BLaER1 treated with 17β-estradiol and CSF1 and Interleukin-3, amounts not matched to agents 10 nM and 100 nM (cell line): Measurements from ENCODE around the gene FLNB.

Experiments used
- H3K27ac ChIP-seq, 11 experiments: shearing (Covaris generic); formaldehyde crosslinking; 2 replicates each; pipeline ENCODE4 v1.8.1; 2022
- H3K27me3 ChIP-seq, 11 experiments: shearing (Covaris generic); formaldehyde crosslinking; 2 replicates each; pipeline ENCODE4 v1.8.1; 2022
- H3K36me3 ChIP-seq, 11 experiments: shearing (Covaris generic); formaldehyde crosslinking; 2 replicates each; pipeline ENCODE4 v1.8.1; 2022
- H3K4me1 ChIP-seq, 10 experiments: shearing (Covaris generic); formaldehyde crosslinking; 2 replicates each; pipeline ENCODE4 v1.8.1; 2022
- H3K4me2 ChIP-seq, 11 experiments: shearing (Covaris generic); formaldehyde crosslinking; 2 replicates each; pipeline ENCODE4 v1.8.1; 2022
- H3K4me3 ChIP-seq, 10 experiments: shearing (Covaris generic); formaldehyde crosslinking; 2 replicates each; pipeline ENCODE4 v1.8.1; 2022
- H3K9ac ChIP-seq, 11 experiments: shearing (Covaris generic); formaldehyde crosslinking; 2 replicates each; pipeline ENCODE4 v1.8.1; 2022
- H3K9me3 ChIP-seq, 11 experiments: shearing (Covaris generic); formaldehyde crosslinking; replicated peaks in 1 of 11; 2 replicates each; pipeline ENCODE4 v1.8.1; 2022
- H4K20me1 ChIP-seq, 11 experiments: shearing (Covaris generic); formaldehyde crosslinking; 2 replicates each; pipeline ENCODE4 v1.8.1; 2022
- Cebpa-rat ChIP-seq, 11 experiments: shearing (Covaris generic); IDR thresholded peaks; 2 replicates each; pipeline ENCODE4 v1.8.1; 2022

The FLNB gene

GRCh38 chr3:58164906-58165821 lies 156.9 kb downstream of the FLNB start:
- H3K27ac ChIP-seq: no peak overlapping the region
- H4K20me1 ChIP-seq: peaks cover 0 to 5% (median 0%) of the 10 kb centered on the region in 11 experiments; a peak in 1 of 22 replicates
- peaks cover 0 to 10% (median 0%) of the 10 kb centered on the region in 11 experiments; a peak in 3 of 22 replicates for H3K9me3 ChIP-seq
- peaks cover 10 to 92% (median 66%) of the 10 kb centered on the region in 11 experiments; a peak in 21 of 22 replicates for H3K36me3 ChIP-seq
- no peak overlapping the region for H3K4me2 ChIP-seq
- no peak overlapping the region for H3K9ac ChIP-seq
- H3K4me1 ChIP-seq: peaks cover 0 to 10% (median 0%) of the 10 kb centered on the region in 10 experiments; a peak in 4 of 20 replicates
- no peak for TF ChIP-seq Cebpa-rat (IDR thresholded peaks at IDR 0.05)
- no peak overlapping the region for H3K4me3 ChIP-seq
- no peaks in the 10 kb centered on the region for H3K27me3 ChIP-seq

DNA sequence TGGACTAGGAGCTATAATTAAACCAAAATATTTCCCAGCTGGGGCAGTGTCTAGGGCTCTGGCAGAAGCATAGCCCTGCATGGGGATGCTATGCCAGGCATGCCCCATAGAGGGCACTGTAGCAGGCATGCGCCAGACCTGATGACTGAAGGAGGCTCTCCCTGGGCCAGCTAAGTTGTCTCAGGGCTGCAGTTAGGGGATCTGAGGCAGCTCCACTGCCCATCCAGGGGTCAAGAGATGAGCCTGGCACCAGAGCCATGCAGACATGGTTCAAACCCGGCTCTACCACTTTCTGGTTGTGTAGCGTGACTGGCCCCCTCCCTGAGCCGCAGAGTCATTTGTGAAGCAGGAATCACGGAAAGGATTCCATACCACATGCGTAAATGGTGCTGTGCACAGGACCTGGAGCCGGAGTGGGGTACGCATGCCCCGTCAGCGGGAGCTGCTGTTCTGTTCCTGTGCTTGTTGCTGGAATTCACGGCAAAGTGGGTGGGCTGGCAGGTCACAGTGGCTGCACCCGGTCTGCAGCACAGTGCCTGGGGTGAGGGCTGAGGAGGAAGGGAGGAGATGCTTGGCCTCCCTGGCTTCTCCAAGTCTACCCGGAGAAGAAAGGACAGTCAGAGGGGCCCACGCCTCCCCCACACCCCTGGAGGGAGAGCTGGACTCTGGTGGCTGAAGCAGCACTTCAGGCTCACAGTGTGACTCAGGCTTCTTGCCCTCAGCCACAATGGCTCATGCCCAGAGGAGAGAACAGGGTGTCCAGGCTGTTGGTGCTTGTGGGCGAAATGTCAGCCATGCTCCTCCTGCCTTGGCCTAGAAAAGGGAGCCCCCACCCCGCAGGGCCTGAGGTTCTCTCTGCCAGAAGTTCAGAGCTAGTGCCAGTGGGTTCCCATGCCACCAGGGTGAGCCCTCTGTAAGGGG lies 159.5 kb downstream of the FLNB start:
- no peak for TF ChIP-seq Cebpa-rat (IDR thresholded peaks at IDR 0.05)
- Histone ChIP-seq H3K4me3 (no peak overlapping the region), H3K9ac (no peak overlapping the region), H3K4me1 (no peaks in the 10 kb centered on the region), H3K4me2 (no peak overlapping the region), H3K36me3 (peaks cover 7 to 88% (median 56%) of the 10 kb centered on the region in 11 experiments; a peak in 21 of 22 replicates), H3K9me3 (no peaks in the 10 kb centered on the region), H4K20me1 (peaks cover 0 to 5% (median 0%) of the 10 kb centered on the region in 11 experiments; a peak in 1 of 22 replicates), H3K27ac (no peak overlapping the region), H3K27me3 (no peaks in the 10 kb centered on the region)

DNA sequence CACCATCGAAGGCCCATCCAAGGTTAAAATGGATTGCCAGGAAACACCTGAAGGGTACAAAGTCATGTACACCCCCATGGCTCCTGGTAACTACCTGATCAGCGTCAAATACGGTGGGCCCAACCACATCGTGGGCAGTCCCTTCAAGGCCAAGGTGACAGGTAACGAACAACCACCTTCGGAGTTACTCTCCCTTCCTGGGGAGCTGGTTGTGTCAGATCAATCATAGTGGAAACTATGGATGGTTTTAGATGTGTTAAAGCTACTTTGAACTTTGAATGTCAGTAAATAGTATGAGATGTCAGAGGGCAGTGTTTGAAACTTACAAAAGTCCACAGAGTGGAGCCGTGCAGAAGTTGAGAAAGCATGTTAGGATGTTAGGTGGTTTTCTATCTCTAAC lies 160.3 kb downstream of the FLNB start:
- Histone ChIP-seq H3K9me3 (no peaks in the 10 kb centered on the region), H3K4me1 (peaks cover 0 to 4% (median 0%) of the 10 kb centered on the region in 10 experiments; a peak in 2 of 20 replicates), H3K4me3 (no peak overlapping the region), H3K27me3 (no peaks in the 10 kb centered on the region), H3K27ac (no peak overlapping the region), H3K36me3 (peaks cover 7 to 80% (median 47%) of the 10 kb centered on the region in 11 experiments; a peak in 21 of 22 replicates), H4K20me1 (peaks cover 0 to 5% (median 0%) of the 10 kb centered on the region in 11 experiments; a peak in 1 of 22 replicates), H3K9ac (no peak overlapping the region), H3K4me2 (no peak overlapping the region)
- TF ChIP-seq Cebpa-rat (IDR thresholded peaks at IDR 0.05): no peak

DNA sequence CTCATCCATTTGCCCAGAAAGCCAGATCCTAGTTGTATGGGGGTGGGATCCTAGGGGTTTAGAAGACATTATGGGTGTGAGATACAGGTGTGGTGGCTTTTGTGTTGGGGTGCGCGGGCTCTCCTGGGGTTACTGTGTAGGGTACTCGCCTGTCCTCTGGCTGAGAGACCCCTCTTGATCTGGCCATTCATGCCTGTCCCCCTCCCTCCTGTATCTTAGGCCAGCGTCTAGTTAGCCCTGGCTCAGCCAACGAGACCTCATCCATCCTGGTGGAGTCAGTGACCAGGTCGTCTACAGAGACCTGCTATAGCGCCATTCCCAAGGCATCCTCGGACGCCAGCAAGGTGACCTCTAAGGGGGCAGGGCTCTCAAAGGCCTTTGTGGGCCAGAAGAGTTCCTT lies 161.1 kb downstream of the FLNB start:
- Histone ChIP-seq H3K4me1 (peaks cover 0 to 6% (median 0%) of the 10 kb centered on the region in 10 experiments; a peak in 2 of 20 replicates), H3K9me3 (no peaks in the 10 kb centered on the region), H4K20me1 (peaks cover 0 to 5% (median 0%) of the 10 kb centered on the region in 11 experiments; a peak in 1 of 22 replicates), H3K27ac (no peak overlapping the region), H3K4me3 (no peak overlapping the region), H3K4me2 (no peak overlapping the region), H3K27me3 (no peaks in the 10 kb centered on the region), H3K36me3 (peaks cover 7 to 71% (median 39%) of the 10 kb centered on the region in 11 experiments; a peak in 21 of 22 replicates), H3K9ac (no peak overlapping the region)
- no peak for TF ChIP-seq Cebpa-rat (IDR thresholded peaks at IDR 0.05)

DNA sequence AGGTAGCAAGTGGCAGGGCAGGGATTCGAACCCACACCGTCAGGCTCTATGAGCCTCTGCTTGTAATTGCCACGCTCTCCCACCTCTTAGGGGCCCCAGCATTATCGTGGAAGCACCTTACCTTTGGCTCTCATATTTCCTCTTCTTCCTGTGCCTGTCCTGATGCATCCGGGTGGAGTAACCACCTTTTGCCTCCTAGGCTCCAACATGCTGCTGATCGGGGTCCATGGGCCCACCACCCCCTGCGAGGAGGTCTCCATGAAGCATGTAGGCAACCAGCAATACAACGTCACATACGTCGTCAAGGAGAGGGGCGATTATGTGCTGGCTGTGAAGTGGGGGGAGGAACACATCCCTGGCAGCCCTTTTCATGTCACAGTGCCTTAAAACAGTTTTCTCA lies 162.2 kb downstream of the FLNB start:
- Histone ChIP-seq H3K9me3 (no peaks in the 10 kb centered on the region), H3K4me3 (no peak overlapping the region), H3K4me2 (no peak overlapping the region), H3K9ac (no peak overlapping the region), H3K27me3 (no peaks in the 10 kb centered on the region), H4K20me1 (peaks cover 0 to 5% (median 0%) of the 10 kb centered on the region in 11 experiments; a peak in 1 of 22 replicates), H3K36me3 (peaks cover 0 to 61% (median 29%) of the 10 kb centered on the region in 11 experiments; a peak in 18 of 22 replicates), H3K4me1 (peaks cover 0 to 8% (median 3%) of the 10 kb centered on the region in 10 experiments; a peak in 11 of 20 replicates), H3K27ac (no peak overlapping the region)
- TF ChIP-seq Cebpa-rat (IDR thresholded peaks at IDR 0.05): no peak

- Histone ChIP-seq H3K4me2 (no peak overlapping the region), H3K4me1 (peaks cover 0 to 12% (median 6%) of the 10 kb centered on the region in 10 experiments; a peak in 11 of 20 replicates), H3K36me3 (peaks cover 0 to 54% (median 22%) of the 10 kb centered on the region in 11 experiments; a peak in 16 of 22 replicates), H4K20me1 (peaks cover 0 to 5% (median 0%) of the 10 kb centered on the region in 11 experiments; a peak in 1 of 22 replicates), H3K27me3 (no peaks in the 10 kb centered on the region), H3K27ac (no peak overlapping the region), H3K9ac (no peak overlapping the region), H3K4me3 (no peak overlapping the region), H3K9me3 (no peaks in the 10 kb centered on the region)
- no peak for TF ChIP-seq Cebpa-rat (IDR thresholded peaks at IDR 0.05)
Observed at GRCh38 chr3:58171126-58171525, 162.9 kb downstream of the FLNB start.

- Histone ChIP-seq H3K4me2 (no peak overlapping the region), H3K9ac (no peak overlapping the region), H3K9me3 (no peaks in the 10 kb centered on the region), H3K27ac (no peak overlapping the region), H3K4me3 (no peak overlapping the region), H3K4me1 (peaks cover 1 to 24% (median 14%) of the 10 kb centered on the region in 10 experiments; a peak in 15 of 20 replicates), H3K27me3 (peaks cover 0 to 3% (median 0%) of the 10 kb centered on the region in 11 experiments; a peak in 5 of 22 replicates), H4K20me1 (no peaks in the 10 kb centered on the region; a peak in 1 of 22 replicates), H3K36me3 (peaks cover 0 to 35% (median 16%) of the 10 kb centered on the region in 11 experiments; a peak in 15 of 22 replicates)
- TF ChIP-seq Cebpa-rat (IDR thresholded peaks at IDR 0.05): no peak
Observed at GRCh38 chr3:58173029-58173668, 164.9 kb downstream of the FLNB start.
